Raji (cell line): ENCODE results near the gene GRID1.

Experiments
- POLR2A ChIP-seq: IDR thresholded peaks from 2 replicates; pipeline ENCODE4 v1.6.1; 2011; ENCODE audit warnings: low read depth, low read length, control low read depth; ENCODE audit not compliant: insufficient read depth

Gene GRID1

GRCh38 chr10:85787881-85788280 is 578.7 kb downstream of the GRID1 start:
- no peak for TF ChIP-seq POLR2A

GRCh38 chr10:85787393-85787792 is 579.2 kb downstream of the GRID1 start:
- no peak for TF ChIP-seq POLR2A

- TF ChIP-seq POLR2A, result no peak
These were observed 580.1 kb downstream of the GRID1 start for GRCh38 chr10:85786401-85786899.

GRCh38 chr10:85784792-85785191 is 581.8 kb downstream of the GRID1 start:
- TF ChIP-seq POLR2A, result no peak

GRCh38 chr10:85781404-85781803 is 585.2 kb downstream of the GRID1 start:
- TF ChIP-seq POLR2A, result no peak

- TF ChIP-seq POLR2A, result no peak
These were observed 588.5 kb downstream of the GRID1 start for GRCh38 chr10:85778074-85778473.

GRCh38 chr10:85767891-85768290 is 598.7 kb downstream of the GRID1 start:
- no peak for TF ChIP-seq POLR2A

- no peak for TF ChIP-seq POLR2A
These were observed 602.5 kb downstream of the GRID1 start for GRCh38 chr10:85764108-85764507.

GRCh38 chr10:85761906-85762445 is 604.6 kb downstream of the GRID1 start:
- TF ChIP-seq POLR2A, result no peak

GRCh38 chr10:85741626-85742300 is 624.8 kb downstream of the GRID1 start:
- TF ChIP-seq POLR2A, result no peak

- TF ChIP-seq POLR2A, result no peak
These were observed 630.6 kb downstream of the GRID1 start for GRCh38 chr10:85735997-85736396.

GRCh38 chr10:85734791-85735190 is 631.8 kb downstream of the GRID1 start:
- no peak for TF ChIP-seq POLR2A

GRCh38 chr10:85724215-85724614 is 642.4 kb downstream of the GRID1 start:
- no peak for TF ChIP-seq POLR2A

- TF ChIP-seq POLR2A, result no peak
These were observed 645.5 kb downstream of the GRID1 start for GRCh38 chr10:85720931-85721590.

- no peak for TF ChIP-seq POLR2A
These were observed 647.2 kb downstream of the GRID1 start for GRCh38 chr10:85719408-85719807.

- TF ChIP-seq POLR2A, result no peak
These were observed 652.7 kb downstream of the GRID1 start for GRCh38 chr10:85713885-85714284.
